NCI-H2227 (cell line): Measurements from ENCODE around the gene EIF4A2.

Experiments used
- DNase-seq: peaks from one replicate; lab custom pipeline; 2025; ENCODE audit not compliant: unreplicated experiment; lab: John Stamatoyannopoulos, UW

Gene EIF4A2

DNA sequence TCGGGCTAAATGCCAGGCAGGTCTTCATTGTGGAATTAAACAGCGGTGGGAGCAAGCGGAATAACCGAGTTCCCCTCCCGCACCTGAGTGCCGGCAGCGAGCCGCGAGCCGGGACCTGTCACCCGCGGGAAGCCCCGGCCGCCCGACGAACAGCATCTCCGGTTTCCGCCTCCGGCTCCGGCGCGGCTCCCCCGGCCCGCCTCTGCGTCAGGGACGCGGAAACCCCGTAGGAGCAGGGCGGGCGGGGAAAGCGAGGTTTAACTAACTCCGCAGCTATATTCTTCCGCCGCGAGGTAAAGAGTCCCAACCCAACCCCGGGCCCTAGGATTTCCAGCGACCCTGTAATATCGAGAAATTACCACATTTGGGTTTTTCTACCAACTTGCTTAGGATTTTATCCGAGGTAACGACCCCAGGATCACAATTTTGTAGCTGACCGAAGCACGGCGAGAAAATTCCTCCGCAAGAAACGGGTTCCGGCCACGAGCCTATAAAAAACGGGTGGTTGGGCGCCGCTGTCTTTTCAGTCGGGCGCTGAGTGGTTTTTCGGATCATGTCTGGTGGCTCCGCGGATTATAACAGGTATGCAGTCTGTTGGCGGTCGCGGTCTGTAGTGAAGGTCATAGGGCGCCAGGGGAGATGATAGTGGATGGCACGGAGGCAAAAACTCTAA, at the start of gene EIF4A2:
Gene EIF4A2, plus strand, starts transcription at position 520 of the 673 bp plus-strand sequence. Its CDS starts 34 bp downstream, at position 554.
- DNase-seq: peak; percentile 95

DNA sequence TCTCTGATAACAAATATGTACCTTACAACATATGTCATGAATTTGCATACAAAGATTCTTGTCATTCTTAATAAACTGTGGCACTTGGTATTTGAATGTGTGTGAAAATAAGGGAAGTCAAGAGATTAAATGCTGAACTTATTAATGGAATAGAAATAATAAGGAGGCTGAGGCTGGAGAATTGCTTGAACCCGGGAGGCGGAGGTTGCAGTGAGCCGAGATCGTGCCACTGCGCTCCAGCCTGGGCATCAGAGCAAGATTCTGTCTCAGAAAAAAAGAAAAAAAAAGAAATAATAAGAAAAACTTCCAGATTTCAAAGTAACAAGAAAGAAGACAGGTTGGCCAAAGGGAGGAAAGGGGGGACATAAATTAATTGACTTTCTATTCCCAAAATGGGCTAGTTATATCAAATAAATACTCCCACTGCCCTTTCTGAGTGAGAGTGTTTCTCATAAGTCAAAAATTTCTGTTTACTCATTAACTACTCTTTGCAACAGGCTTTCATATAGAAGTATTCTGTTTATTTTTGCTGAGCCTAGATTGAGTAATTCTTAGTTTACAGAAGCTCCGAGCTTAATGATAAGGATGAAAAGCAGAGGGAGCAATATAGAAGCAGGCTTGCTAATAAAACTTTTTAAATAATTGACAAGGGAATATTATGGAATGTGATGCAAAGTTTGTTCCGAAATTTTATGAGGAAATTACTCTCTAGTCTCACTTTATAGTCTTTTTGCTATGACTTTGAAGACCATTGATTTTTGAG, 40.6 kb upstream of the EIF4A2 start:
- DNase-seq: no peak

DNA sequence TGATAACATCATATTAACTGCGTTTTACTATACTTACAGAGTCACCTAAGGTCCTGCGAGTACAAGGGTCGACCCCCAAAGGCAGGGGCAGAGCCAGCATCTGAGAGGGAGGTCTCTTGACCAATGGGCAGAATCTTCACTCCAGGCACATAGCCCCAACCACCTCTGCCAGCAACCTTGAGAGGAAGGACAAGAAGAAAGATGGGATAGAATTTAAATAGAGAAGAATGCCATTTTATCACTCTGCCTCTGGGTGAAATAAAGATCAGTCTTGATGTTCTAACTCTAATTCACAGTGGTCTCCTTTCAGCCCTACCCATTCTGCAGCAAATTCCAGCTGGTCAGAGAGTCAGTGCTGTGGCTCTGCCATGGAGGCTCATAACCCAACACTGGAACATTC, 39.7 kb upstream of the EIF4A2 start:
- DNase-seq: no peak

DNA sequence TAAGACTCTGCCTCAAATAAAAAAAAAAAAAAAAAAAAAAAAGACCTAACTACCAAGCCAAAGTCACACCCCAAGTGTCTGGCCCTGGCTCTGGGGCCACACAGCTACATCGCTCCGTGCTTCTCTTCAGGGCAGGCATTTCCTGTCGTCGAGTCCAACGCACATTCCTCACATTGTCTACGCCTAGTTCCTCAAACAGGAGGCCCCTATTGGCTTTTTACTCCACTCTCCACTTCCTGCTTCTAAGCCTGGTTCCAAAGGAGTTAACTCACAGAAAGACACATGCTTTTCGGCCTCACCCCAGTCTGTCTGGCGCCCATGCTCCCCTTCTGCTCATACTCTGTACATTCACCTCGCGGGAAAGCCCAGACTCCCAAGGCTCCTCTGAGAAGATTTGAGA, 37.4 kb upstream of the EIF4A2 start:
- DNase-seq: no peak

DNA sequence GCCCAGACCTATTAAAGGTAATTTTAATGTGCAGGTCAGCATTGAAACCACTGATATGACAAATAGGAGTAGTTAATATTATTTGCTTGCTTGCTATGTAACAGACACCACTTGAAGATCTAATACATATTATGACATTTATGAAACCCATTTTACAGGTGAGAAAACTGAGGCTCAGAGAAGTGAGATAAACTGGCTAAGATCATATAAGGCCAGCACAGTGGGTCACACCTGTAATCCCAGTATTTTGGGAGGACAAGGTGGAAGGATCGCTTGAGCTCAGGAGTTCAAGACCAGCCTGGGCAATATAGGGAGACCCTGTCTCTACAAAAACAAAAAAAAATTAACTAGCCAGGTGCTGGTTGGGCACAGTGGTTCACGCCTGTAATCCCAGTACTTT, 33.1 kb upstream of the EIF4A2 start:
- DNase-seq: no peak

DNA sequence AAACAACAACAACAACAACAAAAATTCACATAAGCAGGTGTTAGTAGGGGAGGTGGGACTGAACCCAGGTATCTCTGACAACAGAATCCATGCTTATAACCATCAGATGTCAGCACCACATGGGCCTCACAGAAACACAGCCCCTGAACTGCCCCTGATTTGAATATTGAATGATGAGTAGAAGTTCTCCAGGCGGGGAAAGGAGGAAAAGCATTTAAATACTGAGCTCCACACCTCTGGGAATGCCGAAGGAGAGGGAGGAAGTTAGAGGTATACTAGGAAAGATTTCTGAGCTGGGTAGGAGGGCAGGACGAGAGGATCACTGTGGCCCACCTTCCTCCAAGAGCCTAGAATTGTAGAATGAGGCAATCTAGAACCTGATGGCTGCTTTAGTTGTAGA, 31.9 kb upstream of the EIF4A2 start:
- no peak for DNase-seq

DNA sequence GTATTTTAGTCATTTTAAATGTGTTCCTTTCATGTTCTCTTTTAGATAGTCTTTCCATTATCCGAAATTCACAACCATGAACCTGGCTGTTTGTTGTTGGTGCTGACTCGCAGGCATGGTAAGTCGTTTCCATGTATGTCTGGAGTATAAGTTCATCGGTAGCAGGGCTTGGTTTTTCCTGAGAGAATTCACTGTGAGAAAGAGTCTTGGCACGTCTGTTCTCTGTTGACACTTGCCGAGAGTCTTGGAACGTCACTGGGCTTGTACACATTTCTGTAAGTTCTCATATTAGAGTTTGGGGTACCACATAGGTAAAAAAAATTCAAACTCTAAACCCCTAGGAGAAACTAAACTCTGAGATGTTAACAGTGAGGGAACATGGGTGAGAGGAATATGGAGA, 29.4 kb upstream of the EIF4A2 start:
- DNase-seq: no peak

DNA sequence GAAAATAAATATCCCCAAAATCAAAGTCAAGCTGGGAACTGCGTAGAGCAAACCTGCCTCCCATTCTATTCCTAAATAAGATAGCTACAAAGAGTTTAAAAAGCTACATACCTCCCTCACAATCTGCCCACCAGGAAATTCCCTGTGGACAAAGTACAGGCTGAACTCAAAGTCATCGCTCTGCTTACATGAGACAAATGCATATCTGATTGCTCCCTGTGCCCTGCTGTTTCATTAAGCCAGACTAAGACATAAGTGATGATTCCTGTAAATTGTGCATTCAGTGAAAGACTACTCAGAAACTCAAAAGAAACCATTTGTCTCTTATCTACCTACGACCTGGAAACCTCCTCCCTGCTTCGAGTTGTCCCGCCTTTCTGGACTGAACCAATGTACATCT, 28.5 kb upstream of the EIF4A2 start:
- no peak for DNase-seq

DNA sequence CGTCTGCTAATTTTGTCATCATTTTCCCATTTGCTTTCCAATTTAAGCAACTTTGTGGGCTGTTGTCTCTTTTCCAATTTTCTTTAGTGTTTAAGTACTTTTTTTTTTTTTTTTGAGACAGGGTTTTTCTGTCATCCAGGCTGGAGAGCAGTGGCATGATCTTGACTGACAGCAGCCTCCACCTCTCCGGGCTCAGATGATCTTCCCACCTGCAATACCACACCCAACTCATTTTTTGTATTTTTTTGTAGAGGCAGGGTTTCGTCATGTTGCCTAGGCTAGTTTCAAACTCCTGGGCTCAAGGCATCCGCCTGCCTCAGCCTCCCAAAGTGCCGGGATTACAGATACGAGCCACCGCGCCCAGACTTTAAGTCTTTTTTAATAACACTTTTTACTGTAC, 26.2 kb upstream of the EIF4A2 start:
- DNase-seq: no peak

DNA sequence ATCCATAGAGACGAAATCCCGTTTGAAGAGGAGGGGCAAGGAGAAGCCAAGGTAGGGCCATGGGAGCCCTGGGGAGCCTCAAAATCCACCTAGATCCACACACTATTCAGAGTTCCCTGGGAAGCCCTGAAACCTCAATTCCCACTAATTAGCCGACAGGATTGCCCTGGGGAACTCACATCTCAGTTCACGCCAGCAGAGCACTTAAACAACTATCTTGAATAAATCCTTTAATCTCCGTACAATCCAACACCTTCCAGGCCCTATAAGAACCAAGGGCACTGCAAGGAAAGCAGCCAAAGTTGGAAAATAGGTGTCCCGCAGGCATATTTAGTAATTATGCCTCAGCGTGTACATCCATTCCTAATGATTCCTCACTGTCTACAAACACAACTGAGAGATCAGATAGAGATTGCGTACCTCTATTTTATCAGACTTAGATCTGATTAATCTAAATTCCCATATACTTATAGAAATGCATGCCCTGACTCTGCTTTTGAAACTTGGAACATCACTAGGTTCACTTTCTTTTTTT, 25.6 kb upstream of the EIF4A2 start:
- DNase-seq: no peak

DNA sequence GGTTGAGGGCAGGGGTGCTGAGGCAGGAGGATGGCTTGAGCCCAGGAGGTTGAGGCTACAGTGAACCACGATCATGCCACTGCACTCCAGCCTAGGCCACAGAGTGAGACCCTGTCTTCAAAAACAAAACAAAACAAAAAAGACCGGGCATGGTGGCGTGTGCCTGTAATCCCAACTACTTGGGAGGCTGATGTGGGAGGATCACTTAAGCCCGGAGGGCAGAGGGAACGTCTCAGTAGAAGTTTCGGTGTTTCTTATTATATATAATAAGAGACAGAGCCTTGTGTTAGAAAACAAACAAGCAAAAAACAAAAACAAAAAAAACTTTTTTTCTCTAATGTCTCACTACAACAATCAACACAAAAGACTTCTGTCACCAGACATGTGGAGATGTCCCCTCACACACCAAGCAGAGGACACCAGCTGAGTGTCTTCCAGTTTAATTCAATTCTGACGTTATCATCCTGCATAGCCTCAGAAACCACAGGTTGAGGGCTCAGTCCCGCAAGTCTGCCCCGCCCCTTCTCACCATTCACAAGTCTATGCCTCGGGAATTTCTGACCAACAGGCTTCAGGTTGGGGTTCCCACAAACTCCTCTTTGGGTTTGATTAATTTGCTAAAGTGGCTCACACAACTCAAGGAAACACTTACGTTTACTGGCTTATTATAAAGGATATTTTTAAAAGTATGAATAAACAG, 24.0 kb upstream of the EIF4A2 start:
- no peak for DNase-seq

DNA sequence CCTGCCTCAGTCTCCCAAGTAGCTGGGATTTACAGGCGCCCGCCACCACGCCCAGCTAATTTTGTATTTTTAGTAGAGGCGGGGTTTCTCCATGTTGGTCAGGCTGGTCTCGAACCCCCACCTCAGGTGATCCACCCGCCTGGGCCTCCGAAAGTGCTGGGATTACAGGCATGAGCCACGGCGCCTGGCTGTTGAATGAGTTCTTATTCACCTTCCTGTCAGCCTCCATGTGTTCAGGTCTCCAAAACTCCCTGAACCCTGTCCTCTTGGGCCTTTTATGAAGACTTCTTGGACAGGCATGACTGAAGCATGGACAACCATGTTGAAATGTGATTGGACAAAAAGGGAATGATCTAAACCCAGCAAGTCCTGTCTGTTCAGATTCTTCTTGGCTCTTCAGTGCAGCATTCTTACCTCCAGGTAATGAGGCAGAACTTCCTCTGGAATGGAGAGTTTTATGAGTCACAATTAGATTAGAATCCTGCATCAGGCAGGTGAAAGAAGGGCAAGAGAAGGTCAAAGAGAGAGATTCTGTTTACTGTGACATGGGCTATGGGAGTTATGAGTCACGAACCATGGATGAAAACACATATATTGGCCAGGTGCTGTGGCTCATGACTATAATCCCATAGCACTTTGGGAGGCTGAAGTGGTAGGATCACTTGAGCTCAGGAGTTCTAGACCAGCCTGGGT, 23.1 kb upstream of the EIF4A2 start:
- DNase-seq: no peak

DNA sequence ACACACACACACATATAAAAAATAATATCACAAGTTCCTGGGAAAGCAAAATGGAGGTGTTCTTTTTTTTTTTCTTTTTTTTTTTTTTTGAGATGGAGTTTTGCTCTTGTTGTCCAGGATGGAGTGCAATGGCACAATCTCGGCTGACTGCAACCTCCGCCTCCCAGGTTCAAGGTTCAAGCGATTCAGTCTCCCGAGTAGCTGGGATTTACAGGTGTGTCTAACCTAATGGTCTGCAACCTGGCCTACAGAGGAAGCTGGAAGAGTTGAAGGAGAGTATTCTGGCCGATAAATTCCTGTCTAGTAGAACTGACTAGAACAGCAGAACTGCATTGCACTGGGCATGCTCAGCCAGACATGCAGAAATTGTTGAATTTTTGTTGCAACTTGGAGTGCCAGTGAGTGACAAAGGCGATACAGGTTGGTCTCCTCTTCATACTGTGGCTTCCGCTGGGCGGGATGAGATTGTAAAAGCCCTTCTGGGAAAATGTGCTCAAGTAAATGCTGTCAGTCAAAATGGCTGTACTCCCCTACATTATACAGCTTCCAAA, 22.4 kb upstream of the EIF4A2 start:
- DNase-seq: no peak

DNA sequence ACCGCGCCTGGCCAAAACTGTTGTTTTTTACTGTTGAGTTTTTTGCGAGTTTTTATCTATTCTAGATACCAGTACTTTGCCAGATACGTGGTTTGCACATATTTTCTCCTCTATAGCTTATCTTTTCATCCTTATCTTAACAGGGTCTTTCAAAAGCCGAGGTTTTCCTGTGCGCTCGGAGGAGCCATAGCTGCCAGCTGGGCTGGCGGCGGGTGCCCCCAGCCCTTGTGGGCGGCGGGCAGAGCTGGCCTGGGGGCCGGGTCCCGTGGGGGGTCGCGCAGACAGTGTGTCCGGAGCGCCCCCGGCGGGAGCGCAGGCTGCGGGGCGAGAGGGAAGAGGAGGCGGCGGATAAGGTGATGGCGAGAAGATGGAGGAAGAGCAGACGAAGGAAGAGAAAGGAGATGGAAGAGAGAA, 11.1 kb upstream of the EIF4A2 start:
- DNase-seq: no peak

DNA sequence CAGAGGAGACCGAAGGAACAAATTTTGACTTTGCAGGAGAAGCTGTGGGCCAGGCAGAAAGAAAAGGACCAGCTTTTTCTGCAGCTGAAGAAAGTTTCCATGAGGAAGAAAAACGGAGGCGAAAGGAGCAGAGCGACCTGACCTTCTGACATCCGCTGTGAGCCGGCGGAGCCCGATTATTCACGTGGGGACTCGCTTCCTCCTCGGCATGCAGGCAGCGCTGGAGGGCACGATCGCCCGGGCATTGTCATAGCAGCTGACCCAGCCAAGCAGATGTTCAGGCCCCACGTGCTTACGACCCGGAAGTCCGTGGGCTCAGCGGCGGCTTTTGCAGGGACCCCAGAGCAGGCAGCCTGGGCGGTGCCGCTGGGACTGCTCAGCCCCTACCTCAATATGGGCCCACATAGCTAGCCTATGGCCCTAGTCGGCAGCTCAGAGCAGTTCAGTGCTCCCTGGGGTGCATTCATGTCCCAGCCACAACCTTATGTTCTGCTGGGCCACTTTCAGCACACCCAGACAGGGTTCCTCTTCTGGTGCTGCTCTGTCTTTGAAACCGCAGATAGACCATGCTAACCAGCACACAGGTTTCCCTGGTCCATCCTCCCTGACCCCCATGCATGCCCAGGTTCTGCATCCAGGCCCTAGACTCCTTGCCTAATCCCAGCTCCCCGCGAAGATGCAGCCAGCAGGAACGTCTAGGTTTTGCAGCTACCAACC, 10.5 kb upstream of the EIF4A2 start:
- DNase-seq: no peak

DNA sequence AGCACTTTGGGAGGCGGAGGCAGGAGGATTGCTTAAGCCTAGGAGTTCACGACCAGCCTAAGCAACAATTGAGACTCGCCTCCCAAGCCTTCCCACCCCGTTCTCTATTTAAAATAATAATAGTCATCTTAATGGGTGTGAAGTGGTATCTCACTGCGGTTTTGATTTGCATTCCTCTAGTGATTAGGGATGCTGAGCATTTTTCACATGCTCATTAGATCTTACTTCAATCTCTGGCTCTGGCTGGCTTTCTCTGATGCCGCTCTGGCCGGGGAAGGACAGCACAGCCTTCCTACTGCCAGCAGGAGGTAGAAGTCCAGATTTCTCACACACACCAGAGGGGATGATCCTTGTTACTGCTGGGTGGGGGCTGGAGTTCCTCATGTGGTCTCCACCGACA, 7.4 kb upstream of the EIF4A2 start:
- DNase-seq: no peak

DNA sequence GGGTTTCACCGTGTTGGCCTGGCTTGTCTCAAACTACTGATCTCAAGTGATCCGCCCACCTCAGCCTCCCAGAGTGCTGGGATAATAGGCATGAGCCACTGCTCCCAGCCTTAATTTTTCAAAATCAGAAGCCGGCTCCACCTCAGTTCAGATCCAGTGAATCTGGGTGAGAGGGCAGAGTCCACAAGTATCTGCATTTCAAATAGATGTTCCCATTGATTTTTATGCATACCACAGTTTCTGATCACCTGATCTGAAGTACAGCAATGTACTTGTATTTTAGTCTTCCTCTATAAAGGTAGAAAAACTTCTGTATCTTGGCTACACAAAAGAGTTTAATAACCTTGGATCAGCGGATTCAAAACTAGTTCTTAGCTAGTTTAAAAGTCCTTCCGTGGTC, 4.2 kb upstream of the EIF4A2 start:
- no peak for DNase-seq

DNA sequence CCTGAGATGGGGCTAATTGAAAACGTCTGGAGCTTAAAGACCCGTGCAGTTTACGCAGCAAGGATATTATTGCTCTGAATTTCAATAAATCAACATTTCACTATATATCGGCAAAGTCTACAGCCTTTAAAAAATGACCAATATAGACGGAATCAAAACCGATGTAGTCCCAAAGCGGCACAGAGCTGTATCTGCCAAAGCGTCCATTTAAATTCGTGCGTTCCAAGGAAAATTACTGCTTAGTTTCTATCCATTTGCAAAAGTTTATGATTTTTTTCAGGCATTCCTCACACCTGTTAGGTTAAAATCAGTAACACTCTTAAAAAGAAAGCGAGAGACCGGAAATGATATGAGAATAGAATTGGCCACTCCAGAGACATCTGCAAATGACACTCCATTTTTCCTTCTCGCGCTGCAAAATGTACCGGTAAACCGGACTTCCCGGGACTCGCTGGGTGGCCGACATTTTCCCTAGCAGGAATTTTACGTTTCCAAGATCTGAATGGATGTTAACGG, 777 bp upstream of the EIF4A2 start:
- peak; percentile 74 for DNase-seq

DNA sequence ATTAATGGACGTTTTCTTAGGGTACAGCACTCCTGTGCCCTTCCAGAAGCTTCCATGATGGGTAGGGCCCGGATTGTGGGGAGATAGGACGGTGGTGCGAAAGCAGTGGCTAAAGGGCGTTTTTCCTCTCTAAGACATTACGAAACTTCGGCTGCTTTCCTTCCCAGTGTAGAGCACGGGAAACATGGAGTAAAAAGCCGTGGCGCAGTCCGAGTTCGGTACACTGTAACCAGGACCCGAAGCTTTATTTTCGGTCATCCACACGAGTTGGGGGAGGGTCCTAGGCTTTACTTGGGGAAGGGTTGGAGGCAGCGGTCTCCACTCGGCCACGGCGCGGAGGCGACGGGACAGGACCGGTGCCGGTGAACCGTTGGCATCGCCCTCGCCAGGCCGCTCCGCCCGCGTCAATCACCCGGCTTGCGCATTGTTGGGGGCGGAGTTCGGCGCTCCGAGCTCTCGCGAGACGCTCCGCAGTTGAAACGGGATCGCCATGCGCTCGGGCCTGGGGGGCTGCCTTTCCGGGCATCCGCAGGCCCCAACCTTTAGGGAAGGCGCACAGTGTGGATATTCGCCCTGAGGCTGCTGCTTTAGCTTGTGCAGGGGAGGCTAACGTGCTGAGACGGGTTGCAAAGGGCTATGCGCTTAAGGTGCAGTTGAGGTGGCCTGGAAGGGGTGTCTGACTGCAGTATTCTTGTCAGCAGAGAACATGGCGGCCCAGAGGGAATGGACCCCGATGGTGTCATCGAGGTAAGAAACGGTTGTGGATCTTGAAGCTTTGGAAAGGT, 546 bp downstream of the EIF4A2 start:
- peak; percentile 88 for DNase-seq
